Activated gamma-delta T cell treated with anti-CD3 and anti-CD28 coated beads, Interleukin-2, amount 50 U/mL, for 16 hours (primary cell): ENCODE data around the gene SLC35F4.

Experiments
- DNase-seq: peaks from one replicate; pipeline ENCODE4 v3.0.0-alpha.2; 2020; ENCODE audit warnings: low read depth

The SLC35F4 gene

DNA sequence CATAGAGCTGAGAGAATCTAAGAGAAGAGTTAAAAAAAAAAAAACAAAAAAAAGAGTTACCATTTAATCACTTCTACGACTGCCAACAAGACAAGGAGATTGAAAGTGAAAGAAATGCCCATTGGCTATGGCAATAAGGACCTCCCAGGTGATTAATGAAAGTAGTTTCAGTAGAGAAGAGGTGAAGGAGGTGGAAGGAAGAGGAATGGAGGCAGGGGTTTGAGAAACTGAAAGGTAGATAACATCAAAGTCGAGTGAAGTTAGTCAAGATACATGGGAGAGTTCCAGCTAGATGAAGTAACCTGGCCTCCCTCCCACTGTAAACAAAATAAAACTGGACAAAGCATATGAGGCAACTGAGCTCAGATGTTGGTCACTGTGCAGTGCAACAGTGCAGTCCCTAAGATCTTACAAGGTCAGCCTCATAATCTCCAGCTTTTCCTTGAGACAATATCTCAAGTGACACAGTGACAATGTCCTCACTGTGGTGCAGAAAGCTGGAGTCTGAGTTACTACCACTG, 254.3 kb downstream of the SLC35F4 start:
- no peak for DNase-seq

DNA sequence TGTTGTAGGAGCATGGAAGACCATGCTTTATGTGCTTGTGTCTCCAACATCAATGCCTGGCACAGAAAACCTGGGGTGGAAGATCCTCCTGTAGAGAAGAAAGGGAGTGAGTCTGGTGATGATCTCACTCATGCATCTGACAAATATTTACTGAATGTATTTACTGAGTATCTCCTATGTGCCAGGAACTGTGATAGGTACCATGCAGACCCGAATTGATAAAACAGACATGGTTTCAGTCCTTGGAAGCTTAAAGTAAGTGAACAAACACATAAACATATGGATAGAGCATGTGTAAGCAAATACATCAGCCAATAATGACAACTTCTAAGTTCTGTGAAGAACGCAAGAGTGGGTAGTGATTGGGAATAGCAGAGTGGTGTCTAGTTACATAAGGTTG, 255.3 kb downstream of the SLC35F4 start:
- DNase-seq, result no peak

DNA sequence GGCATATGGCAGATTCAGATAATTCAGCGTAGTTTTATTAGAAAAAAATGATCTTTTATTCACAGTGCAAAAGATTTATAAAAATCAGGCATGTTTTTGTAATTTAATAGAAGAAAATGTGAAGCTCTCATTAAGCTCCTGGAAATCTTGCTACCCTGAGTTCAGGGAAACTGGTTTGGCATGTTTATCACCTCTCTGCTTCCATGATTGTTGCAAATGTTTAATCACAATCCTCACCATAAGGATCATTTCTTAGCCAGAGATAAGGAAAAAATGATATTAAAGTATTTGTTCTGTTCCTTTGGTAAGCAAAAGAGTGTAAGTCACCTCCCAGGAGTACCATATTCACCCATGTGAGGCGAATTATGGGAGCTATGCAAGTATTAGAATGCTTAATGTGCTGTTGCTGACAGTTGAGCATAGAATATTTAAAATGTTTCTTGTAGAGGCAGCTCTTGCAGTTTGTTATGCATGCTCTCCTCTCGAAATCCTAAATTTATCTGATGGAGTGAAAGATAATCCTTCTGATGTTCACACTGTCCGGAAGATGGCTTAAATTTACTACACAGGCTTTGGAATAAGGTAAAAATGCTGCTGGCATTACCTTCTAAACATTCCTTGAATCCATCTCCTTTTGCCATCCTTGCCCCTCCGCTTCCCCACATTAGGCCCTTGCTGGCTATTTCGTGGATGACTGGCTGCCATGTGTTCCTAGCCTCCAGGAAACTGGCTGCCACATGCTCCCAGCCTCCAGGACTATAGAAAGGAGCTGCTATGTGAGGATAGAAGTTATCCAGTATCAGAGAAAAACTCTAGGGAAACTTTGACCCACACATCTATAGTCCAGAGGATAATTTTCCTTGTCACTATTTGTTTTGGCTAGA, 256.5 kb downstream of the SLC35F4 start:
- no peak for DNase-seq

- DNase-seq, result no peak
Measured at GRCh38 chr14:57607086-57607485, 258.8 kb downstream of the SLC35F4 start.

- no peak for DNase-seq
Measured at GRCh38 chr14:57583396-57583795, 282.5 kb downstream of the SLC35F4 start.

GRCh38 chr14:57582746-57583145, 283.1 kb downstream of the SLC35F4 start:
- no peak for DNase-seq

DNA sequence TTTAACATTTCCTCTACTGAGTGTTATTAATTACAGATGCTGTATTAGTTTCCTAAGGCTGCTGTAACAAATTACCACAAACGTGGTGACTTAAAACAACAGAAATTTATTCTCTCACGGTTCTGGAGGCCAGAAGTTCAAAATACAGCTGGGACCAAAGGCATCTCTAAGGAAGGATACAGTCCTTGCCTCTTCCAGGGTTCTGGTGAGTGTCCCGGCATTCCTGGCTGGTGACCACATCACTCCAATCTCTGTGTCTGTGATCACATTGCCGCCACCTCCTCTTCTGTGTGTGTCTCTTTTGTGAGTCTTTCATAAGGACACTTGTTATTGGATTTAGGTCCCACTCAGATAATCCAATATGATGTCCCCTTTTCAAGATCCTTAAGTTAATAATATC, 287.1 kb downstream of the SLC35F4 start:
- DNase-seq, result no peak

- DNase-seq, result no peak
Measured at GRCh38 chr14:57576498-57576897, 289.4 kb downstream of the SLC35F4 start.

- DNase-seq, result no peak
Measured at GRCh38 chr14:57575482-57575881, 290.4 kb downstream of the SLC35F4 start.

- DNase-seq, result no peak
Measured at GRCh38 chr14:57574617-57575288, 291.1 kb downstream of the SLC35F4 start.

DNA sequence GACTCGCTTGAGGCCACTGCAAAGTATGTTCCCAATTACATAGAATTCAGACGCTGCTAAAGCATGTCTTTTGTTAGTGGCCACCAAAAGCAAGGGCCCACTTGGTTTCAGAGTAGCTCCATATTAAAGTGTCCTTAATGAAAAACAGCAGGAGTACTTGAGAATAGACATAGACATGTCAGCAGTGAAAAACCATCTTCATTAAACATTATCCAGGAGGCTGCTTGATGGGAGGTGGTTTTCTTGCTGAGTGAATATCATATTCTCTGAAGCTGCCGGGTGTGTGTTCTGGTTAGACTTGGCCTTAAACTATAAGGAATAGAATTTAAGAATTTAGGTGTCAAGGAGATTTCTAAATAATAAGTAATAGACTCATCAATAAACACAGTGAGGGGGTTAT, 292.7 kb downstream of the SLC35F4 start:
- no peak for DNase-seq

DNA sequence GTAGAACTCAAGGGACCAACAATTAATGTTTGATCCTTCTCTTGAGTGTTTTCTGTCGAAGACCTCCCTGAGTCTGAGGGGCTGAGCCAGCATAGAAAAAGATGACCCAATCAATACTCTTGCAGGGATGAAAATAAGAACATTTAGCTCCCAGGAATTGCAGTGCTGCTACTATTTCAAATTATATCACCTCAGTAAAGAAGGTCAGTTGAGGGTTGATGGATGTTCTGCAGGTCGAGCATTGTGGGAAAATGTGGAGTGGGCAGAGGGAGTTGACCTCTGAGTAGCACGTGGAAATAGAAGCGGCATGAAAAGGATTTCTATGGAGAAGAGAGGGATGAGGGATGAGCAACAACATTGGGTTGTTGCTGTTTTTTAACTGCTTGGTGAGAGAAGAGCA, 297.3 kb downstream of the SLC35F4 start:
- no peak for DNase-seq

GRCh38 chr14:57567220-57567619, 298.7 kb downstream of the SLC35F4 start:
- no peak for DNase-seq

DNA sequence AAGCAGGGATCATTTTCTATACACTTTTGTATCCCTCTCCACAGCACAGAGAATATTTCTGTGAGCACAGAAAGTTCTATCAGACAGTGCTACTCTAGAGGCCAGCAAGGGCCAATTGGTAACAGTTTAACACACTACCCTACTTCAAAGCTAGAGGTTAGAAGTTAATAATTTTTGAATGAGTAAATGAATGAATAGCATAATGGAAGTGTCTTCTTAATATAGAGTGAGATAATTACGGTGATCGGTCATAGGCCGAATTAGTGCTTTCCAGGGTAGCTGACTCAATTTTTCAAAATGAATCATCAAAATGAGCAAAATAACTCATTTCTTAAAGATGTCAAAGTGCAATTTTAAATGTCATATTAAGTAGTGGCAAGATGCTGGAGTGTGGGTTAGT, 305.2 kb downstream of the SLC35F4 start:
- DNase-seq, result no peak

- no peak for DNase-seq
Measured at GRCh38 chr14:57559576-57559975, 306.3 kb downstream of the SLC35F4 start.

DNA sequence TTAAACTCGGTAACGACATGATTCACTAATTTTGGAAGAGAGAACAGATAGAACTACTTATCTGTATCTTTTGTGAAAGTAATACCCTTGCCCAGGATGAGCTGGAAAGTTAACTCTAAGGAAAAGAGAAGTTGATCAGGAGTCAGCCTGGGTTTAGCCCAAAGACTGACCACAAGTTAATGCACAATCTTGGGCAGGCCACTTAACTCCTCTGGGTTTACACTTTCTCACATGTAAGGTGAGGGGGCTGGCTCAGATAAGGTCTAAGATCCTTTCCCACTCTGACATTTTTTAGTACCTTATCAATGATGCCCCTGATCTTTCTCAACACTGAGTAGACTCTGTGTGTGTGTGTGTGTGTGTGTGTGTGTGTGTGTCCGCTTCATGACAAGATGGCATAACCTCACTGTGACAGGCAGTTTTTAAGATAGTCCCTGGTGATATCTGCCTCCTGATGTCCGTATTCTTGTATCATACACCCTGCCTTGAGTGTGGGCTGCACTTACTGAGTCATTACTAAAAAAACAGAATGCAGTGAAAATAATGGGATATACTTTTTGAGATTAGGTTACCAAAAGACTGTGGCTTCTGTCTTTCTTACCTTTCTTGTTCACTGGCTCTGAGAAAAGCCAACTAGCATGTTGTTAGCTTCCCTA, 316.0 kb downstream of the SLC35F4 start:
- no peak for DNase-seq

- DNase-seq, result no peak
Measured at GRCh38 chr14:57549016-57549564, 316.8 kb downstream of the SLC35F4 start.

DNA sequence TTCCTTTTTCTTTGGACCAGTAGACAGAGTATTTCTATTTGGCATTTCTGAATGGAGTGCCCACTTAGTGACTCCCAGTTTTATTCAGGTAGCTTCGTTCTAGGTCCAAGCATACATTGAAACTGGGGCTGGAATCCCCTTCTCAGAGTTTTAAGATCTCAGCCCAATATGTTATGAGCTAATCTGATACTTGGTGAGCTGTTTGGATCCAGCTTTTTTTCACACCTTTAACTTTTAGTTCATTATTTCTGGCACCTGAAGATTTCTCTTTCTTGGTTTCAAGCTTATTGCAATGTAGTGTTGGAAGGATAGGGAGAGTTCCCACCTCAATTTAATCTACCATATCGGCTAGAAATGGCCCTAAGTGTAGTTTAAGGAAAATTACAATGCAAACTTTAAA, 318.8 kb downstream of the SLC35F4 start:
- no peak for DNase-seq

DNA sequence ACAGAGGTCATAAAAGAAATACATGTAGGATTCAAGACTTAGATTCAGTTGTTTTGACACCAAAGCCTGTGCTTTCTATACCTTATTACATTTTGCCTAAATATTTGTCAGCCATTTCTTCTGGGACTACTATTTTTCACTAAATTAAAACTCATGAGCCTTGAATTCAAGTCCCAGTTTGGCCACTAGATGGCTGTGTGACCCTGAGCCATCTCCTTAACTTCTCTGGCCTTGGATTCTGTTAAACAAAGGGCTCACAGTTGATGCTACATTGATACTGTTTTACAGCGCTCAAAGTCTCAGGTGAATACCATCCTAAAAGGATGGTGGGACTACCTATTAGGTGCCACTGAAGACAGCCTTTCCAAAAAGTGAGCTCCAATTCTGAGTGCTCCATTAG, 332.7 kb downstream of the SLC35F4 start:
- DNase-seq, result no peak

DNA sequence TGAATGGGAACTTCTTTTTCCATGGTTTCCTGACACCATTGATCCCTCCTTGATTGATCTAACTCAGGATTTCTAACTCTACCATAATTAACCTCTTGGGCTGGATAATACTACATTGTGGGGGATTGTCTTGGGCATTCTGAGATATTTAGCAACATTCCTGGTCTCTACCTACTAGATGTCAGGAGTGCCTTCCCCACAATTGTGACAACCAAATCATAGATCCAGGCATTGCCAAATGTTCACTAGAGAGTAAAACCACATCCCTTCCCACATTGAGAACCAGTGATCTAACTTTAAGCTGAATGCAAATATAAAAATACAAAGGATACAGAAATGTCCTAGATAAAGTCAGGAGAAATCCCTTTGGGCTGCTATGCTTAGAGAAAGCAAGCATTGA, 335.3 kb downstream of the SLC35F4 start:
- no peak for DNase-seq

DNA sequence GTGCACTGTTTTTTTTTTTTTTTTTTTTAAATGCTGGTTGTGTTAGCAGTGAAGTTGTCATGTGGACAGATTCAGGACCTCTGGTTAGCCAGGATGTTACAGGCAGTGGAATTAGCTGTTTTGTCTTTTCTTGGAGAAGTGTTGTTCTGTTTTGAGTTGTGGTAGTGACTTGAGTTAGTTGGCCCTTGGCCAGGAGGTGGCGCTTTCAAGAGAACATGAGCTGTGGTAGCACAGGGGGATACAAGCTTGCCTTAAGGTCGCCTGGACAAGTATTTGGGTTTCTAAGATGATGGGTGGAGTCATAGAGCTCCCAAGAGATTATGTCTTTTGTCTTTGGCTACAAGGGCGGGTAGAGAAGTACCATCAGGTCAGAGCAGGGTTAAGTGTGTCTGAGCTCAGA, 338.9 kb downstream of the SLC35F4 start:
- DNase-seq, result no peak

DNA sequence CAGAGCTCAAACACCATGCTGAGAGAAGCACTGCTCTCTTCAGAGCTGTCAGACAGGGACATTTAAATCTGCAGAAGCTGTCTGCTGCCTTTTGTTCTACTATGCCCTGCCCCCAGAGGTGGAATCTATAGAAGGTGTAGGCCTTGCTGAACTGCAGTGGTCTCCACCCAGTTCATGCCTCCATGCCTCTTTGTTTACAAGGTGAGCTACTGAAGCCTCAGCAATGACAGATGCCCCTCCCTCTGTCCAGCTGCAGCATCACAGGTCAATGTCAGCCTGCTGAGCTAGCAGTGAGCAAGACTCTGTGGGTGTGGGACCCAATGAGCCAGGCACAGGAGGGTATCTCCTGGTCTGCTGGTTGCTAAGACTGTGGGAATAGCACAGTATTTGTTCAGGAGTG, 346.8 kb downstream of the SLC35F4 start:
- no peak for DNase-seq
